ENCODE results near the gene KIRREL3.
A peak's percentile ranks its signal among the peaks of the same experiment; 100 is the strongest.

Gene KIRREL3

DNA sequence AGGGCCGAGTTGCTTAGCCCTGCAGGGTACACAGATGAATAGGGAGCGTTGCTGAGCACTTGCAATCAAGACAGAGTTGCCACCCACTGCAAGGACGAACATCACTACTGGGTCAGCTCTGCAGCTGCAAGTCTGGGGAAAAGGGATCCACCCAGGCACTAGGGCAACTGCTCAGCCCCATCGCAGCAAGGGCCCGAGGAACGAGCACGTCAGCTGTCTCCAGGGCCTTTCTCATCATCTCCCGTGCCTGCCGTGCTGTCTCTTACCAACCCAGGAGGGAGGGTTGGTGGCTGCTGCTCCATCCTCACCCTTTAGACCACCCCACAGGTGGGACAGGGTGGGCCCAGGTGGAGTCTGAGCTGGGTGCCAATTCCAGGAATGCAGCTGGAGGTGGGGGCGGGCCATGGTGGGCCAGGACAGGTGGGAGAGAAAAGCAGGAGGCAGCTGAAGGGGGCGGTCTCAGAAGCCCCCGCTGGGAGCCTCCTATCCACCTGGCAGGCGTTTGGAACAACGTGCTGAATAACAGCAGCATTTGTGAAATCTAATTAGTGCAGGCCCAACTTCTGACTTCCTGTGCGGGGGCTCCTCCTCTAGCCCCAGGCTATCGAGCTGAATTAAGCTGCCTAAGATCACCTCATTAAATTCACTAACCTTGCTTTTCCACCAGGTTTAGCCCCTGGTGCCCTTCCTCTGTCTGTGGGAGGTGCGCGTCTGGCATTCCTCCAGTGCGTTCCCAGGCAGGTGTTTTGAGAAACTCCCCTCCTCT, 392.6 kb downstream of the KIRREL3 start:
- TF ChIP-seq, protein P1, sequence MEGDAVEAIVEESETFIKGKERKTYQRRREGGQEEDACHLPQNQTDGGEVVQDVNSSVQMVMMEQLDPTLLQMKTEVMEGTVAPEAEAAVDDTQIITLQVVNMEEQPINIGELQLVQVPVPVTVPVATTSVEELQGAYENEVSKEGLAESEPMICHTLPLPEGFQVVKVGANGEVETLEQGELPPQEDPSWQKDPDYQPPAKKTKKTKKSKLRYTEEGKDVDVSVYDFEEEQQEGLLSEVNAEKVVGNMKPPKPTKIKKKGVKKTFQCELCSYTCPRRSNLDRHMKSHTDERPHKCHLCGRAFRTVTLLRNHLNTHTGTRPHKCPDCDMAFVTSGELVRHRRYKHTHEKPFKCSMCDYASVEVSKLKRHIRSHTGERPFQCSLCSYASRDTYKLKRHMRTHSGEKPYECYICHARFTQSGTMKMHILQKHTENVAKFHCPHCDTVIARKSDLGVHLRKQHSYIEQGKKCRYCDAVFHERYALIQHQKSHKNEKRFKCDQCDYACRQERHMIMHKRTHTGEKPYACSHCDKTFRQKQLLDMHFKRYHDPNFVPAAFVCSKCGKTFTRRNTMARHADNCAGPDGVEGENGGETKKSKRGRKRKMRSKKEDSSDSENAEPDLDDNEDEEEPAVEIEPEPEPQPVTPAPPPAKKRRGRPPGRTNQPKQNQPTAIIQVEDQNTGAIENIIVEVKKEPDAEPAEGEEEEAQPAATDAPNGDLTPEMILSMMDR (IDR thresholded peaks at IDR 0.05; ENCODE audit: extremely low read depth, insufficient read depth, missing control alignments), result no peak
- no peak for DNase-seq (ENCODE audit: low spot score)
- in situ Hi-C loops (cut with MboI; ENCODE audit: low pct_unique_long_range_greater_than_20kb, low sequenced_read_pairs, unreplicated experiment), result no loop called here

DNA sequence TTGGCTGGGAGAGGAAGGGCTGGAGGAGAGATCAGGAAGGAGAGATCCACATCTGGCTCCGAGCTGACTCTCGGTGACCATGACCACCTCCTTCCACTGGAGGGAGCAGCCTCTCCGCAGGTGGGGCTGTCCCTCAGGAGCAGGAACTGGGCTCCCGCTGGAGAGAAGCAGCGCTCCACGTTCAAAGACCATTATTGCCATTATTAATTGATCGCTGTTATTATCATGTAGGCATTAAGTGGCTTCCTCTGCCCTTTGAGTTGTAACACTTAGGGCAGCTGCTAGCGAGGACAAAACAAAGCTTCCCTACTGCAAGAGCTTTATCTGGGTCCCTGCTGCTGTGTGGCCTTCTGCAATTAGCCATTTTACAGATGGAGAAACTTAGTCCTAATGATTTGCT, 393.2 kb downstream of the KIRREL3 start:
- in situ Hi-C loops (cut with MboI; ENCODE audit: low pct_unique_long_range_greater_than_20kb, low sequenced_read_pairs, unreplicated experiment), result no loop called here
- TF ChIP-seq, protein P1 (IDR thresholded peaks at IDR 0.05; ENCODE audit: extremely low read depth, insufficient read depth, missing control alignments), result peak; percentile 65
- peak; percentile 51 for DNase-seq (ENCODE audit: low spot score)

DNA sequence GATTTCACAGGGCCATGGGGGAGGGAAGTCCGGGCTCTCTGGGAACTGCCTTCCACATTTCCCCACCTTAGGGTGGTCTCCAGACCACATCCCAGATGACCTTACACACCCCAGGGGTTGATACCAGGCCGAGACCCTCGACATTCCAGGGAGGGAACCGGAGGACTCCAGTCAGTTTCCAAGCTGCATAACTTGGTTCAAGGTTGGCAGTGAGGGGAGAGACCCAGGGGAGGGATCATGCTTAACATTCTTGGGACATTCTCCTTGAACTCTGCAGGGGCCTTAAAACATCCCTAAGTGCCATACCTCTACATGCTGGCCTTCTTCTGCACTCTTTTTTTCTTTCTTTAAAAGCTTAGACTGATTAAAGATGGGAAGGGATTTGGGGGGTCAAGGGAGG, 394.1 kb downstream of the KIRREL3 start:
- TF ChIP-seq, protein P1 (IDR thresholded peaks at IDR 0.05; ENCODE audit: extremely low read depth, insufficient read depth, missing control alignments), result no peak
- in situ Hi-C loops (cut with MboI; ENCODE audit: low pct_unique_long_range_greater_than_20kb, low sequenced_read_pairs, unreplicated experiment), result no loop called here
- no peak for DNase-seq (ENCODE audit: low spot score)

DNA sequence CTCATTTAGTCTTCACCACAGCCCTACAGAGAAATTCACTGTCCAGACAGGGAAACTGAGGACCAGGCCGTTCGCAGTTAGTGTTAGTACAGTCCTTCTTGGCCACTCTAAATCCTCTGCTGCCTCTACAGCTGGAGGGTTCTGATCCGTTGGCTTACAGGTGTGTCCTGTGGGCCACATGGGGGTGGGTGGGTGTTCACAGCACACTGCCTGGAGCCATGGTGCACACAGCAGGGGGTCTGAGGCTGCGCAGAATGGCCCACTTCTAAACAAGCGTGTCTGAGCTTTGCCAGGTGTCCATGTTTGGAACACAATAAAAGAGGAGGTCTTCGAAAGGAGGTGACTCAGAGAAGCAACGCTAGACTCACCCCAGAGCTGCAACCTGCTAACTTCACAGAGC, 396.1 kb downstream of the KIRREL3 start:
- TF ChIP-seq, protein P1 (IDR thresholded peaks at IDR 0.05; ENCODE audit: extremely low read depth, insufficient read depth, missing control alignments), result no peak
- in situ Hi-C loops (cut with MboI; ENCODE audit: low pct_unique_long_range_greater_than_20kb, low sequenced_read_pairs, unreplicated experiment), result no loop called here
- no peak for DNase-seq (ENCODE audit: low spot score)

DNA sequence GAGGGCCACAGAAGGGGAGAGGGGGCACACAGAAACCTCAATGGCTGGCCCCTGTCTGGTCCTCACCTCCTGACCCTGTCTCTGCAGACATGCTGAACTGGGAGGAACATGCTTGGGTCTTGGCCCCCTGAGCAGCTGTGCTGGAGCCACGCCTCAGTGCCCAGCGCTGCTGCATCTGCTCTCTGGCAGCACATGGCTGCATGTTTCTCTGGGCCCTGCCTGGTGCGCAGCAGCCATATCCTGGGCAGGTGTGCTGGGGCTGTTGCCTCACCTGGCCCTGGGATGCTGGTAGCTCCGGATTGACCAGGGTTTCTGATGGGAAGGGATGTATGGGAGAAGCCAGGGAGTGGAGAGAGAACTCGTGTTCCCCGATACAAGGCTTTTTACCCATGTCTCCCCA, 397.1 kb downstream of the KIRREL3 start:
- DNase-seq (ENCODE audit: low spot score), result no peak
- in situ Hi-C loops (cut with MboI; ENCODE audit: low pct_unique_long_range_greater_than_20kb, low sequenced_read_pairs, unreplicated experiment), result no loop called here
- TF ChIP-seq, protein P1 (IDR thresholded peaks at IDR 0.05; ENCODE audit: extremely low read depth, insufficient read depth, missing control alignments), result no peak

DNA sequence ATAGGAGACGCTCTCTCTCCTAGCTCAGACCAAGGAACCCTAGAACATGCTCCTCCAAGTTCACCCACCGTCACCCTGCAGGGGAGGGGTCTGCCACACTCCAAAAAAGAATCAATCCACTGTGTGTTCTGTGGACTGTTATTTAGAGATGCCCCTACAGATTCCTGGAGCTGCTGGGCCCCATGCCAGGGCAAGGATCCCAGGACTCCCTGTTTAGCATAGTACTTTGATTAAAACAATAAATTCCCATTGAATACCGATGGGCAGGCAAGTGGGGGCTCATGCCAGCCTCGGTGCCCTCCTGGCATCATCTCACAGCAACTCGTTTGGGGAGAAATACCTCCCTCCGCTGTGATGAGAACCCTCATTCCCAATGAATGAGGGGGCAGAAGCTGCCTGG, 397.6 kb downstream of the KIRREL3 start:
- in situ Hi-C loops (cut with MboI; ENCODE audit: low pct_unique_long_range_greater_than_20kb, low sequenced_read_pairs, unreplicated experiment), result no loop called here
- TF ChIP-seq, protein P1 (IDR thresholded peaks at IDR 0.05; ENCODE audit: extremely low read depth, insufficient read depth, missing control alignments), result no peak
- DNase-seq (ENCODE audit: low spot score), result no peak

Measured in GM13977 (cell line).